ENCODE data around the gene GRIP2. TPM values are rescaled to one million over a fixed set of nuclear protein-coding genes. Genes with fewer than 3 reads are reported as not detected.
A peak's percentile ranks its signal among the peaks of the same experiment; 100 is the strongest.

The GRIP2 gene
- total and polyA plus RNA-seq, 2 experiments from 2014 or later: 0.06 TPM; not detected in 1

DNA sequence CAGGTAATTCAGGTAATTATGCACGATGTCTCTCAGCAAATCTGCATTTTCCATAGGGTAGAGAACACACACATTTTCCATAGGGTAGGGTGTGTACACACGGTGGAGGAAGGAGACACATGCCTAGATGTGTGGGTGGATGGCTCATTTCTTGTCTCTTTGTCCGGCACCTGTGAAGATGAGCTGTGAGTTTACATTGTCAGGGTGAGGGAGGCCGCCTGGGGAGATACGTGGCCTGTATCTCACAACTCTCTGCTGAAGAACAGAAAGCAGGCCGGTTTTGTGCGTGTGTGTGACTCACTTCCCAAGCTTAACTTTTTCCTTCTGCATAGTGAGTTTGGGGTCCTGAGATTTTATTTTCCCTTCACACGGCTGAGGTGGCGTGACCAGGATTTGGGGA is 77.4 kb downstream of the GRIP2 start:
- no peak for DNase-seq (ENCODE audit: low read depth in 1 of 2, low spot score in 1 of 2)
- Histone ChIP-seq H3K4me3 (no peak overlapping the region), H3K36me3 (no peaks in the 10 kb centered on the region), H3K27me3 (no peaks in the 10 kb centered on the region), H3K27ac (no peak overlapping the region), H3K9me3 (ENCODE audit: low read depth) (no peaks in the 10 kb centered on the region), H3K4me1 (ENCODE audit: low read depth) (peaks cover 5% of the 10 kb centered on the region)
- TF ChIP-seq, protein P1, sequence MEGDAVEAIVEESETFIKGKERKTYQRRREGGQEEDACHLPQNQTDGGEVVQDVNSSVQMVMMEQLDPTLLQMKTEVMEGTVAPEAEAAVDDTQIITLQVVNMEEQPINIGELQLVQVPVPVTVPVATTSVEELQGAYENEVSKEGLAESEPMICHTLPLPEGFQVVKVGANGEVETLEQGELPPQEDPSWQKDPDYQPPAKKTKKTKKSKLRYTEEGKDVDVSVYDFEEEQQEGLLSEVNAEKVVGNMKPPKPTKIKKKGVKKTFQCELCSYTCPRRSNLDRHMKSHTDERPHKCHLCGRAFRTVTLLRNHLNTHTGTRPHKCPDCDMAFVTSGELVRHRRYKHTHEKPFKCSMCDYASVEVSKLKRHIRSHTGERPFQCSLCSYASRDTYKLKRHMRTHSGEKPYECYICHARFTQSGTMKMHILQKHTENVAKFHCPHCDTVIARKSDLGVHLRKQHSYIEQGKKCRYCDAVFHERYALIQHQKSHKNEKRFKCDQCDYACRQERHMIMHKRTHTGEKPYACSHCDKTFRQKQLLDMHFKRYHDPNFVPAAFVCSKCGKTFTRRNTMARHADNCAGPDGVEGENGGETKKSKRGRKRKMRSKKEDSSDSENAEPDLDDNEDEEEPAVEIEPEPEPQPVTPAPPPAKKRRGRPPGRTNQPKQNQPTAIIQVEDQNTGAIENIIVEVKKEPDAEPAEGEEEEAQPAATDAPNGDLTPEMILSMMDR (IDR thresholded peaks at IDR 0.05; ENCODE audit: low read depth, low read length): no peak

DNA sequence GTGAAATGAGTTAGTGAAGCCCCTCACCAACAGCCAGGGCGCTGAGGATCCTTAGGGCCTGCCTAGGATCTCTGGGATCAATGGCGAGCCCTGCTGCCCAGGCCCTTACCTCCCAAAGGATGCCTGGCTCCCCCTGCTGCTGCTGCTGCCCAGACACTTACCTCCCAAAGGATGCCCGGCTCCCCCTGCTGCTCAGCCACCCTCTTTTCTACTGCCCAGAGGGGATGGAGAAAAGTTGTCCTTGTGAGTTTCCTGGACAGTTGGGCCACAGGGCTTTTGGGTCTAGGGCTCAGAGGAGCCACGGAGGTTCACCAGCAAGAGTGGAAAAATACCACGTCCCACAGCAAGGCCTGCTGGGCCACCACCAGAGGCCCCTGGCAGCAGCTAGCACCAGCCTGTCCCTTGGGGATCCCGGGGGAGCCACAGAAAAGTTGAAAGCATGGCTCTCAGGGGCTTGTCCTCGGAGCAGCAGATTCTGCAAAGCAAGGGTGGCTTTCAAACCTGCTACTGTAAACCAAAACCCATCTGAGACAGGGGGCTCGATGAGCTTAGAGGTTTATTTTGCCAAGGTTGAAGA is 78.3 kb downstream of the GRIP2 start:
- DNase-seq (ENCODE audit: low read depth in 1 of 2, low spot score in 1 of 2): peak; percentile 80 to 82
- Histone ChIP-seq H3K36me3 (no peaks in the 10 kb centered on the region), H3K27ac (no peak overlapping the region), H3K9me3 (ENCODE audit: low read depth) (no peaks in the 10 kb centered on the region), H3K4me1 (ENCODE audit: low read depth) (peaks cover 5% of the 10 kb centered on the region), H3K27me3 (no peaks in the 10 kb centered on the region), H3K4me3 (no peak overlapping the region)
- TF ChIP-seq, protein P1 (IDR thresholded peaks at IDR 0.05; ENCODE audit: low read depth, low read length): peak; percentile 93

DNA sequence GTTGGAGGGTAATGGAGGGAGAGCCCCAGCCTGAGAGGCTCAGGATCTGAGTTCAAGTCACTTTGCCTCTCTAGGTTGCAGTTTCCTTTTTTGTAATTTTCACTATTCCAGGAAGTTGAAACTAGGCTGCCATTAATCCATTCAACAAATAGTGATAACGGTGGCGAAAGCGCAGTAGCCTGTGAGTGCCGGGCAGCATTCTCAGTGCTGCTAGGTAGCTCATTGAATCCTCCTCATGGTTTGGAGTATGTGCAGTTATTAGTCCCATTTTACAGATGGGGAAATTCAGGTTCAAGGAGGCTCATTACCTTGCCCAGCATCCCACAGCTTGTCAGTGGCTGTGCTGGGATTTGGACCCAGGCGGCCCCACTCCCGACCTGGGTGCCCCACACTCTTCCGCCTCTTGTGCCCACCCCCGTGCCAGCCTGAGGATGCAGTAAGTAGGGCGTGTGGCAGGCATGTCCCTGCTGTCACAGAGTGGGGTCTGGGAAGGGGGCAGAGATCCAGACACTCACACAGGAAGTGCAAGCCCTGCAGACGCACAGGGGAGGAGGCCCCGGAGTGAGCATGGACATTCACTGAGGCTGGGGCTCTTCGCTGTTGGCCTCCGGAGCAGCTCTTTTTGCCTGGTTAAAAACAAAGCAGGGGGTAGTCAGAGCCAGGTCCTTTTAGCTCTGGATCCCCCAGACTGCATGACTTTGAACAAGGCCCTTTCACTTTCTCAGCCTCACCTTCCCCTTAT is 79.0 kb downstream of the GRIP2 start:
- Histone ChIP-seq H3K27ac (no peak overlapping the region), H3K9me3 (ENCODE audit: low read depth) (no peaks in the 10 kb centered on the region), H3K4me1 (ENCODE audit: low read depth) (peaks cover 5% of the 10 kb centered on the region), H3K4me3 (no peak overlapping the region), H3K27me3 (no peaks in the 10 kb centered on the region), H3K36me3 (no peaks in the 10 kb centered on the region)
- DNase-seq (ENCODE audit: low read depth in 1 of 2, low spot score in 1 of 2): no peak
- TF ChIP-seq, protein P1 (IDR thresholded peaks at IDR 0.05; ENCODE audit: low read depth, low read length): no peak

DNA sequence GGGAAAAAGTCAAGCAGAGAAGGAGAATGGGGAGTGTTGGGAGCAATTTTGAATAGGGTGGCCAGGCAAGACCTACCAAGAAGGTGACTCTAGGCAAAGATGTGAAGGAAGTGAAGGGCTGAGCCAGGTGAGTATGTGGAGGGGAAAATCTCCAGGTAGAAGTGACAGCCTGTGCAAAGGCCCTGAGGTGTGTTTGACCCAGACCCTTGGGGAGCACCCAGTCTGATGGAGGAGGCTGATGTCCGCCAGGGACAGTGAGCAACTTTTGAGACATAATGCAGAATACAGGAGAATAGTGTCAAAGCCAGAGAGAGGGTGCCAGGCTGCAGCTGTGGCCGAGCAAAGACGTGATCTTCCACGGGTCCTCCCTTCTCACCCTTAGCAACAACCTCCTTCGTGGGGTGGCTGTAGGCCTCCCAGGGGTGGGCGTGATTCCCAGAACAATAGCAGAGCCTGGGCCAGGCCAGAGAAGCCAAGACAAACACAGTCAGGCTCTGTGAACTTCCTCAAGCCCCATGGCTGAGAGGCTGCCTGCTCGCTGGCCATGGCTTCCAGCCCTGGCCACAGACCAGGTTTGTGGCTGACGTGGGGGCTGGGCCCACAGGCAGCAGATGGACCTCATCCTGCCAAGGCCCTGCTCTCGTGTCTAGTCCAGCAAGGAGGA is 79.7 kb downstream of the GRIP2 start:
- Histone ChIP-seq H3K9me3 (ENCODE audit: low read depth) (no peaks in the 10 kb centered on the region), H3K4me3 (no peak overlapping the region), H3K27me3 (no peaks in the 10 kb centered on the region), H3K36me3 (no peaks in the 10 kb centered on the region), H3K4me1 (ENCODE audit: low read depth) (peaks cover 5% of the 10 kb centered on the region), H3K27ac (no peak overlapping the region)
- peak in 1 of 2 donors; percentile 99 for DNase-seq (ENCODE audit: low read depth in 1 of 2, low spot score in 1 of 2)
- TF ChIP-seq, protein P1 (IDR thresholded peaks at IDR 0.05; ENCODE audit: low read depth, low read length): no peak

DNA sequence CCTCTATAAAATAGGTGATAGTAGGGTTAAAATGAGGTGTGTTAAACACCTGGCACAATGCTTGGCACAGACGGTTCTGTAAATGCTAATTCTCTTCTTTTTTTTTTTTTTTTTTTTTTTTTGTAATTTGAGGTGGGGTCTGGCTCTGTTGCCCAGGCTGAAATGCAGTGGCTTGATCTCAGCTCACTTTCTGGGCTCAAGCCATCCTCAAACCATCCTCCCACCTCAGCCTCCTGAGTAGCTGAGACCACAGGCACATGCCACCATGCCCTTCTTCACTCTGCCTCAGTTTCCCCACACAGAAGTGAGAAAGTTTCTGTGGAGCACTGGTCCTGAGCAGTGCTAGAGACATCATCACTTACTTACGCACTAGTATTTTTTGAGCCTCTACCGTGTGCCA is 80.4 kb downstream of the GRIP2 start:
- TF ChIP-seq, protein P1 (IDR thresholded peaks at IDR 0.05; ENCODE audit: low read depth, low read length): no peak
- Histone ChIP-seq H3K9me3 (ENCODE audit: low read depth) (no peaks in the 10 kb centered on the region), H3K27ac (no peak overlapping the region), H3K4me3 (no peak overlapping the region), H3K36me3 (no peaks in the 10 kb centered on the region), H3K4me1 (ENCODE audit: low read depth) (peaks cover 5% of the 10 kb centered on the region), H3K27me3 (no peaks in the 10 kb centered on the region)
- no peak for DNase-seq (ENCODE audit: low read depth in 1 of 2, low spot score in 1 of 2)

All from cardiac muscle cell (in vitro differentiated cells and primary cell).